ENCODE measurements around the gene LMO4.

LMO4 gene

DNA sequence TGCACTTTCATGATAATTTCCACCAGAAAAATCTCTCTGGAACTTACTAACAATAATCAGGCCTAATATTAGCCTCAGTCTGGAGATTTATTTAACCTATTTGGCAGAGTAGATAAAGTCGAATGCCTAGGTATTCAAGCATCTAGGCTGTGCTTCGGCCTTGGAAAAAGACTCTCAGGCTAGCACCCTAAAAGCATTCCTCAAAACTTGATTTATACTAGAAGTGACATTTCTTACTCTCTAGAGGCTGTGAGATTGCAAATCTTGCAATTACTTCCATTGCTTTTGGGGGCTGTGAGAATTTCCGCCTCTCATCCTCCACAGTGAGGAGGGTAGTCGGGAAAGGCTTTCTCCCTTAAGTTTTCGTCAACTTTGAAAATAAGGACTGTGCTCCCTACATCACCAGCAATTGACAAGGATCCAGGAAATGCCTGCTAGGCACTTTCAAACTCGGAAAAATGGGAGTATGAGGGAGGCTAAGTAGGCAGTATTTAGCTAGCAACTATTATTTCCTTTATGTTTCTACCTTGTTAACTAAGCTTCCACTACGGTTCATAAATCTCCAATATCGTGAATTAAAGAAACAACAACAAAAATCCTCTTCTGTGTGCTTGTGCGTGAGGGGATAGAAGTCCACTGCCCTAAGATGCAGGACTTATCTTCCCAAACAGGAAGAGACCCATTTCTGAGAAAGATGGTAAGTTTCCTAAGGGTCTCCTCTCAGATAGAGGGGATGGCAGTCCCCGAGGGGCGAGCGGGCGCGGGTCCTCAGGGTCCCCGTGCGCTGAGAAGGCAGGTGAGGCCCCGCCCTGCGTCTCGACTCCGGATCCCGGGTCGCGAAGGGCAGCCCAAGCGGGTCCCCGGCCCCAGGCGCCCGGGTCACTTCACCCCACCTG, 1.1 kb upstream of the LMO4 start:
- peak overlapping the region; percentile 58 for H3K4me3 ChIP-seq (ENCODE audit: low read length)
- peak; percentile 1 for DNase-seq (ENCODE audit: low read depth)
- TF ChIP-seq, protein P1, sequence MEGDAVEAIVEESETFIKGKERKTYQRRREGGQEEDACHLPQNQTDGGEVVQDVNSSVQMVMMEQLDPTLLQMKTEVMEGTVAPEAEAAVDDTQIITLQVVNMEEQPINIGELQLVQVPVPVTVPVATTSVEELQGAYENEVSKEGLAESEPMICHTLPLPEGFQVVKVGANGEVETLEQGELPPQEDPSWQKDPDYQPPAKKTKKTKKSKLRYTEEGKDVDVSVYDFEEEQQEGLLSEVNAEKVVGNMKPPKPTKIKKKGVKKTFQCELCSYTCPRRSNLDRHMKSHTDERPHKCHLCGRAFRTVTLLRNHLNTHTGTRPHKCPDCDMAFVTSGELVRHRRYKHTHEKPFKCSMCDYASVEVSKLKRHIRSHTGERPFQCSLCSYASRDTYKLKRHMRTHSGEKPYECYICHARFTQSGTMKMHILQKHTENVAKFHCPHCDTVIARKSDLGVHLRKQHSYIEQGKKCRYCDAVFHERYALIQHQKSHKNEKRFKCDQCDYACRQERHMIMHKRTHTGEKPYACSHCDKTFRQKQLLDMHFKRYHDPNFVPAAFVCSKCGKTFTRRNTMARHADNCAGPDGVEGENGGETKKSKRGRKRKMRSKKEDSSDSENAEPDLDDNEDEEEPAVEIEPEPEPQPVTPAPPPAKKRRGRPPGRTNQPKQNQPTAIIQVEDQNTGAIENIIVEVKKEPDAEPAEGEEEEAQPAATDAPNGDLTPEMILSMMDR (IDR thresholded peaks at IDR 0.05; ENCODE audit: insufficient read depth, low read depth, low read length, missing control alignments), result no peak

DNA sequence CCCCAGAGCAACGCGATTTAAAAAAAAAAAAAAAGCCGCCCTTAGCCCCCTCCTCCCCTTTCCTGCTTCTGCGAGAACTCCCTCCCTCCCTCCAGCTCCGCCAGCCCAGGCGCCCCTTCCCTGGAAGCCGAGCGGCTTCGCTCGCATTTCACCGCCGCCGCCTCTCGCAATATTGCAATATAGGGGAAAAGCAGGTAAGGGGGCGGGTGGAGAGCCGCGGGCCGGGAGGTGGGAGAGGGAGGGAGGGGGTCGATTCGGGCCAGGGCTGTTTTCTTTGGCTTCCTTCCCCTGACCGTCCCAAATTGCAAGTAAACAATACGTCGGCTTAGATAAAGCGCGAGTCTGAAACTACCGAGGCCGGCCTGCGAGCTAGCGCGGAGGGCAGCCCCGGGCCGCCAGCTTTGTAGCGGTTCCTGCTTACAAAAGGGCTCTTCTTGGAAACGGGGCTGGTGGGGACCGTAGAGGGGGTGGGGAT, 408 bp downstream of the LMO4 start:
- DNase-seq (ENCODE audit: low read depth), result peak; percentile 49
- TF ChIP-seq, protein P1 (IDR thresholded peaks at IDR 0.05; ENCODE audit: insufficient read depth, low read depth, low read length, missing control alignments), result no peak
- peak overlapping the region; percentile 79 for H3K4me3 ChIP-seq (ENCODE audit: low read length)

DNA sequence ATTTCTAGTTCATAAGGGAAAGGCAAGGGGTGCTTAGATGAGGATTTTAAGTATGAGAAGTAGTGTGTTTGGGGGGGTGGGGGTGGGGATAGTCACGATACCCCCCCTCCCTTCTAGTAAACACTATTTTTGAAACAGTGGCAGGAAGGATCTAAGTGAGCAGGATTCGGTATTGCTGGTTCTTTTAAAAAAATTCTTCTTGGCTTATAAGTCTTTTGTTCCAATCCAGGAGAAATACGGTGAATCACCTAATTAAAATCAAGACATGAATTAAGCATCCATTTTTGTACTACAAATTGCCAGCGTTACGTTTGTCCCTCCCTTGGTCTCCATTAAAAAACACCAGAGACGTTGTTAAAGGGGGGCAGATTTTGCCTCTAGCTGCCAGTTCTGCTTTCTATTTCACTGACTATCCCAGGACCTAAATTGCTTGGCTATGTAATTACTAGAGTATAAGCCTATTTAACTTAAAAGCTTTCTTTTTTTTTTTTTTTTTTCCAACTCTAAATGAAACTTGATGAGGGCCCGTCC, 911 bp downstream of the LMO4 start:
- H3K4me3 ChIP-seq (ENCODE audit: low read length), result peak overlapping the region; percentile 79
- DNase-seq (ENCODE audit: low read depth), result peak; percentile 16
- TF ChIP-seq, protein P1 (IDR thresholded peaks at IDR 0.05; ENCODE audit: insufficient read depth, low read depth, low read length, missing control alignments), result no peak

DNA sequence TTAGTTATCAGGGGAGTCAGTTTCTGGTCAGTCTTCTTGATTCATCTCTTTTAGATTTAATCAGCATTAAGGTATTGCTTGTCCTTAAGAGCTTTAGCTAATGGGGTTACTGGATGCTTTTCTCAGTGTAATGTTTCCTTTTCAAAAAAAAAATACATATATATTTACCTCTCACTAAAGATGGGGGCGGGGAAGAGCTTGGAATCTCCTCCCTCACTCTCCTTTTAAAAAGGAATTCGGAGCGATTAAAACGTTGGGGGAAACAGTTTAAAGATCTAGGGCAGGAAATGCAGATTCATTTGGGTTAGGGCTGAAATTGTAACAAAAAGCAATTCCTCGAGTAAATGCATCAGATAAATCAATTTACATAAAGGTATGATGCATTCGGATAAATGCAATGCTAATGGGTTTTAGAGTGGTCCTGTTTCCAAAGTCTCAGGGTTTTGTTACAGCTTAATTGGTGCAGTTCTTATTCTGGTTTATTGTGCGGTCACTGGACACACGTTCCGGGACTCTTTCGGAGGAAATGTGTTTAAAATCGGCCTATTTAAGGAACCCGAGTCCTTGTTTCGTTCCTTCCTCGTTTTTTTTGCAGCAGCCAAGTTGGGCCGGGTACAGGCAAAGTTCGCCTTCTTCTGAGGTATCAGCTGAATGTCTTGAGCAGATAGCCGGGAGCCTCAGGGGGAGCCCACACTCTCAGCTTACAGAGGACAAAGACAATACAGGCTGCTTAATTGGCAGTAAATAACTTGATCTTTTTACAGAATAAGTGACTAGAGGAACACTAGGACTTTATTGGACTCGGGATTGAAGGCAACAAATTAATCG, 1.6 kb downstream of the LMO4 start:
- peak; percentile 46 for DNase-seq (ENCODE audit: low read depth)
- H3K4me3 ChIP-seq (ENCODE audit: low read length), result peak overlapping the region; percentile 79
- TF ChIP-seq, protein P1 (IDR thresholded peaks at IDR 0.05; ENCODE audit: insufficient read depth, low read depth, low read length, missing control alignments), result no peak

DNA sequence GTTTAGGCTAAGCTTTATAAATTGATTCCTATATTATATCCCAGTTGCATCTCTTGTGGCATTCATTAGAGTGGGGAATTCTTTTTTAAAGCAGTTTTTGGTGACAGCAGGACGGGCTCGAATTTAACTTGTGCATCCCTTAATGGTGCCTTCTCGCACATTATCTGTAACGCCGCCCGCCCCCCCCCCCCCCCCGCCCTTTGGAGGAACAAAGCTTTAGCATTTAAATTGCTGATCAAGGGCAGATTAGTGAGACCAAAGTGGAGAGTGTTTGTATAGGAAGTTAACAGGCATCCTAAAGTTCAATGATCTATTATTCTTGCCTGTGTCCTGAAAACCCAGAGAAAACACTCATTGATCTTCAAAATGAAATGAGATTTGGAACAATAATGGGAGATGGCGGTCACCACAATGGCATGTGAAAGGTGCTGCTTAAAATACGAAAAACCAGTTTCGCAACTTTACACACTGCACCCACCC, 2.2 kb downstream of the LMO4 start:
- no peak for DNase-seq (ENCODE audit: low read depth)
- TF ChIP-seq, protein P1 (IDR thresholded peaks at IDR 0.05; ENCODE audit: insufficient read depth, low read depth, low read length, missing control alignments), result no peak

DNA sequence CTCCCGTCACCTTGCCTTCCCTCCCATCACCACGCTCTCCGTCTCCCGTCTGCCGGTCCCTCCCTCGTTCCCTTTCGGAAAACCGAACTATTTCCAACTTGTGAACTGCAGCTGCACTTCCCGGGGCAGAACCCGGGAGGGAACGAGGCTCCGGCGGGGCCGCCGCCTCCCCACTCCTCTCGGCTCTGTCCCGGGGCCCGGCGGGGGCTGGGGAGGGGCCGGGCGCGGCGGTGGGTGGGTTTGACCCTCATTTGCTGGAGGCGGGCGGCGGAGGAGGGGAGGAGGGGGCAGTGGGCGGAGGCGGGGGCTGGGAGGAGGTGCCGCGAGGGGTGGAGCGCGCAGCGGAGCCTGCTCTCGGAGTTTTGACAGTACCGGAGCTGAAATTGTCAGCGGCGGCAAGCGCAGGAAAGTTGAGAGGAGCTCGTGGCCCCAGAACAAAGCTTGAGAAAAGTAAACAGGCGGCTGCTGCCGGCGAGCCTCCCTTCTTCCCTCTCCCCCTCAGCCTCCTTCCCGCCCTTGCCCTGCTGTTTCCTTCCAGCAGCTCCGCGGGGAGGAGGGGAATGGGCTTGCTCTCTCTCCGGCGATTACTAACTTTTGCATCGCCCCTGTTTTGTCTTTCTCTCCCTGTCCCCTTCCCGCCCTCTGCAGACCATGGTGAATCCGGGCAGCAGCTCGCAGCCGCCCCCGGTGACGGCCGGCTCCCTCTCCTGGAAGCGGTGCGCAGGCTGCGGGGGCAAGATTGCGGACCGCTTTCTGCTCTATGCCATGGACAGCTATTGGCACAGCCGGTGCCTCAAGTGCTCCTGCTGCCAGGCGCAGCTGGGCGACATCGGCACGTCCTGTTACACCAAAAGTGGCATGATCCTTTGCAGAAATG, 2.9 kb downstream of the LMO4 start:
- peak; percentile 91 for DNase-seq (ENCODE audit: low read depth)
- peak overlapping the region; percentile 79 for H3K4me3 ChIP-seq (ENCODE audit: low read length)
- TF ChIP-seq, protein P1 (IDR thresholded peaks at IDR 0.05; ENCODE audit: insufficient read depth, low read depth, low read length, missing control alignments), result no peak

More for the DNA sequence above, 2.2 kb downstream of the LMO4 start:
- H3K4me3 ChIP-seq (ENCODE audit: low read length), result peak overlapping the region; percentile 79
